Naive thymus-derived CD4-positive, alpha-beta T cell (primary cell): Measurements from ENCODE around the gene MACC1. TPM values are rescaled to one million over a fixed set of nuclear protein-coding genes. Genes with fewer than 3 reads are reported as not detected.

Experiments used
- ATAC-seq: fragments of 150-1000 bp; cut with Tn5 transposase; 2 replicates; pipeline ENCODE4 v1.10.0; 2021; ENCODE audit warnings: mild to moderate bottlenecking, moderate library complexity
- CTCF ChIA-PET: fragments of 350-600 bp; sonication (Branson Sonifier 250); formaldehyde crosslinking; loops from one replicate; lab custom pipeline; 2021; ENCODE audit warnings: antibody characterized with exemption; lab: Charles Lee
- POLR2A ChIA-PET: fragments of 350-600 bp; sonication (Branson Sonifier 250); formaldehyde crosslinking; loops from one replicate; lab custom pipeline; 2021; ENCODE audit warnings: antibody characterized with exemption, inconsistent platforms; lab: Charles Lee
- DNase-seq, 9 donors: peaks; one replicate each; pipeline versions ENCODE4 v3.0.0 to v3.0.0-alpha.2; 2020 to 2022; ENCODE audit warnings: mixed read lengths in 1 of 9
- H3K27ac ChIP-seq: one replicate; pipeline ENCODE4 v1.7.0; 2013; ENCODE audit warnings: mild to moderate bottlenecking, low read depth, low read length, moderate library complexity
- H3K27me3 ChIP-seq, 2 donors: one replicate each; pipeline ENCODE4 v1.7.0; 2013; ENCODE audit warnings: low read length in 2 of 2, mild to moderate bottlenecking in 2 of 2, moderate library complexity in 2 of 2; ENCODE audit not compliant: control insufficient read depth in 2 of 2, insufficient read depth in 2 of 2
- H3K36me3 ChIP-seq, 3 experiments: 1 replicate in 2 of 3; 2 replicates in 1 of 3; pipeline ENCODE4 v1.7.0; 2013; ENCODE audit warnings: low read length in 3 of 3, mild to moderate bottlenecking in 3 of 3, moderate library complexity in 1 of 3; ENCODE audit not compliant: insufficient read depth in 3 of 3, control insufficient read depth in 2 of 3
- H3K4me1 ChIP-seq, 2 donors: one replicate each; pipeline ENCODE4 v1.7.0; 2013; ENCODE audit warnings: low read length in 2 of 2, mild to moderate bottlenecking in 2 of 2, moderate library complexity in 1 of 2; ENCODE audit not compliant: control insufficient read depth in 2 of 2, insufficient read depth in 2 of 2
- H3K4me3 ChIP-seq: 2 replicates; pipeline ENCODE4 v1.7.0; 2013; ENCODE audit warnings: mild to moderate bottlenecking, low read length
- H3K9me3 ChIP-seq, 3 experiments: 1 replicate in 2 of 3; 2 replicates in 1 of 3; pipeline ENCODE4 v1.7.0; 2013; ENCODE audit warnings: low read length in 3 of 3; ENCODE audit not compliant: control insufficient read depth in 2 of 3
- H3K27ac Mint-ChIP-seq, 9 donors: one replicate each; pipeline ENCODE4 v1.8.0; 2020 to 2022; ENCODE audit warnings: mixed read lengths in 9 of 9, mild to moderate bottlenecking in 8 of 9, moderate library complexity in 5 of 9, inconsistent platforms in 2 of 9
- H3K27me3 Mint-ChIP-seq, 5 donors: one replicate each; pipeline ENCODE4 v1.8.0; 2021 to 2022; ENCODE audit warnings: mixed read lengths in 5 of 5, mild to moderate bottlenecking in 1 of 5
- H3K36me3 Mint-ChIP-seq, 5 donors: one replicate each; pipeline ENCODE4 v1.8.0; 2020 to 2022; ENCODE audit warnings: mixed read lengths in 5 of 5, mild to moderate bottlenecking in 3 of 5, inconsistent platforms in 1 of 5
- H3K4me1 Mint-ChIP-seq, 7 donors: one replicate each; pipeline ENCODE4 v1.8.0; 2020 to 2022; ENCODE audit warnings: mixed read lengths in 7 of 7, mild to moderate bottlenecking in 3 of 7, inconsistent platforms in 1 of 7
- H3K4me3 Mint-ChIP-seq, 10 donors: one replicate each; pipeline ENCODE4 v1.8.0; 2020 to 2022; ENCODE audit warnings: mild to moderate bottlenecking in 10 of 10, mixed read lengths in 10 of 10, moderate library complexity in 6 of 10, inconsistent platforms in 2 of 10
- H3K9me3 Mint-ChIP-seq, 11 donors: one replicate each; pipeline ENCODE4 v1.8.0; 2020 to 2022; ENCODE audit warnings: mixed read lengths in 11 of 11, mild to moderate bottlenecking in 4 of 11, inconsistent platforms in 1 of 11, moderate library complexity in 1 of 11
- intact Hi-C, 2 donors: fragments of 100-400 bp; cut with micrococcal nuclease; formaldehyde crosslinking; loops; one replicate each; pipeline ENCODE4 v1.15.1; 2023
- polyA plus RNA-seq, 2 donors: library from polyadenylated mRNA; unstranded; fragments of 300-500 nt; fragmentation: Illumina TruSeq; gene quantifications; one replicate each; pipeline ENCODE4 v1.2.3, GENCODE V29; 2021
- total RNA-seq, 6 experiments: library from RNA in 5 of 6; stranded (reverse) in 5 of 6; gene quantifications; 1 replicate in 5 of 6; 2 replicates in 1 of 6; pipeline ENCODE4 v1.2.3 and lab custom pipeline; 2021 to 2026

MACC1 gene
- total and polyA plus RNA-seq, 7 experiments from 2014 or later = 0.03 to 0.24 (median 0.13) TPM

- no peak for DNase-seq
- Histone ChIP-seq H3K9me3 (no peaks in the 10 kb centered on the region), H3K4me3 (no peak overlapping the region), H3K36me3 (no peaks in the 10 kb centered on the region), H3K4me1 (no peaks in the 10 kb centered on the region), H3K27ac (no peak overlapping the region), H3K27me3 (no peaks in the 10 kb centered on the region)
- H3K9me3 Mint-ChIP-seq = peaks cover 0 to 8% (median 0%) of the 10 kb centered on the region in 11 donors
- H3K4me3 Mint-ChIP-seq = no peak overlapping the region
- H3K27me3 Mint-ChIP-seq = no peaks in the 10 kb centered on the region
- H3K27ac Mint-ChIP-seq = no peak overlapping the region
- ChIA-PET CTCF (no interaction called here), POLR2A (no interaction called here)
- H3K36me3 Mint-ChIP-seq = no peaks in the 10 kb centered on the region
- intact Hi-C loops = no loop called here
- peak; percentile 56 for ATAC-seq
- peaks cover 0 to 7% (median 3%) of the 10 kb centered on the region in 7 donors for H3K4me1 Mint-ChIP-seq
Observed at GRCh38 chr7:20200971-20201370, 16.2 kb downstream of the MACC1 start.

- no peak overlapping the region for H3K4me3 Mint-ChIP-seq
Observed at GRCh38 chr7:20200361-20200760, 16.8 kb downstream of the MACC1 start.

DNA sequence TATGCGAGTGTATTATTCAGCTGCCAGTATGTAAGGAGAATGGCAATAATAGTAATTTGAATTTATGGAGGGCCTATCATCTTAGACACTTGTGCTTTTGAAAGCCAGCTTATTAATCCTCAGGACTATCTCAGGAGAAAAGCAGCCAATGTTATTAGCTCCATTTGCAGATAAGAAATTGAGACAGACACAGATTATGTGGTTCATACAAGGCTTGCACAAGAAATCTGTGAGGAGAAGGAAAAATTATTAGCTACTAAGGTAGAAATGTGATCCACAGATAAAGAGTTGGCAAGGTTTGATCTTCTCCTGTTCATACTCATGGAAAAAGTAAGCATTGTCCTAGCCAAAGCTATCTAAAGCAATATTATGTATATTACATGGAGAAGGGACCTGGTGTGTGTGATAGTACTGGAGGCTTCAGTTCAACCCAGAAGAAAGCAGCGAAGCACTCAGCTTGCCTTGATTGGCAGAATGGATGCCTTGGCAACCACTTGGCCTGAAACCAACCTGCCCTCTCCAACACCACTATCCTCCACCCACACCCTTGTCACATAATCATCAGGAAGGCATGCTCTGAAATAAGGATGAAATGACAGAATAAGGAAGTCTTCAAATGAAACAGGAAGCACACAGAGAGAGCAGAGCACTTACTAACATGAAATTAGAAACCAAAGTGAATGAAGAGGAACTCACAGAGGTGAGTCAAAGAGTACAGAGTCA, 18.0 kb downstream of the MACC1 start:
- no peaks in the 10 kb centered on the region for H3K4me1 ChIP-seq
- Mint-ChIP-seq H3K36me3 (no peaks in the 10 kb centered on the region), H3K4me1 (peaks cover 0 to 7% (median 3%) of the 10 kb centered on the region in 7 donors), H3K4me3 (peak overlapping the region in 1 of 10 donors; percentile 13), H3K27ac (no peak overlapping the region), H3K9me3 (peaks cover 0 to 3% (median 0%) of the 10 kb centered on the region in 11 donors), H3K27me3 (no peaks in the 10 kb centered on the region)
- no peak overlapping the region for H3K4me3 ChIP-seq
- H3K9me3 ChIP-seq = no peaks in the 10 kb centered on the region
- intact Hi-C loops = no loop called here
- H3K27me3 ChIP-seq = no peaks in the 10 kb centered on the region
- CTCF ChIA-PET = no interaction called here
- ATAC-seq (peak; percentile 87), DNase-seq (no peak)
- no peak overlapping the region for H3K27ac ChIP-seq
- no peaks in the 10 kb centered on the region for H3K36me3 ChIP-seq
- POLR2A ChIA-PET = no interaction called here

More at GRCh38 chr7:20200361-20200760, 16.8 kb downstream of the MACC1 start:
- Mint-ChIP-seq H3K9me3 (peaks cover 0 to 3% (median 0%) of the 10 kb centered on the region in 11 donors), H3K36me3 (no peaks in the 10 kb centered on the region), H3K27ac (no peak overlapping the region), H3K4me1 (peaks cover 0 to 7% (median 3%) of the 10 kb centered on the region in 7 donors), H3K27me3 (no peaks in the 10 kb centered on the region)
- Histone ChIP-seq H3K4me3 (no peak overlapping the region), H3K27me3 (no peaks in the 10 kb centered on the region), H3K4me1 (no peaks in the 10 kb centered on the region), H3K27ac (no peak overlapping the region), H3K36me3 (no peaks in the 10 kb centered on the region), H3K9me3 (no peaks in the 10 kb centered on the region)
- DNase-seq (no peak), ATAC-seq (peak; percentile 25)
- intact Hi-C loops = no loop called here
- ChIA-PET POLR2A (no interaction called here), CTCF (no interaction called here)

DNA sequence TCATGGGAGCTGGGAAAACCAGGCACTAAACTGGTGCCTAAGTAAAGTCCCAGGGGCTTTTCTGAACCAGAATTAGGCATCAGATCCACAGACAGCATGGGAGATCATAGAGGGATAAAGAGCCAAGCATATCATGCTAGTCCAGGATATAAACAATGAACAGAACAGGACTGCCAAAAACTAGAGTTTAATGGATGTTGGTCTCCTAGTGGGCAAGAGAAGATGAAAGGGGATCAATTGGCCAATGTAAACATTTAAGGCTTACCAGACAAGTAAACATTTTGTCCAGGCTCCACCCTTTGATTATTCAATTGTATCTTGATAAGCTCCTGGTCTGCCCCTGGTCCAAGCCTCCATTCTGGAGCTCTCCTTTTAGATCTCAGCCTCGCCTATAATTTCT, 18.9 kb downstream of the MACC1 start:
- Mint-ChIP-seq H3K4me1 (peaks cover 0 to 7% (median 3%) of the 10 kb centered on the region in 7 donors), H3K4me3 (no peak overlapping the region), H3K36me3 (no peaks in the 10 kb centered on the region), H3K27ac (peak overlapping the region in 1 of 9 donors; percentile 65), H3K27me3 (no peaks in the 10 kb centered on the region), H3K9me3 (peaks cover 0 to 3% (median 0%) of the 10 kb centered on the region in 11 donors)
- ATAC-seq (no peak), DNase-seq (no peak)
- ChIA-PET CTCF (no interaction called here), POLR2A (no interaction called here)
- H3K9me3 ChIP-seq = no peaks in the 10 kb centered on the region
- no peak overlapping the region for H3K4me3 ChIP-seq
- H3K27ac ChIP-seq = no peak overlapping the region
- H3K36me3 ChIP-seq = no peaks in the 10 kb centered on the region
- intact Hi-C loops = no loop called here
- H3K27me3 ChIP-seq = no peaks in the 10 kb centered on the region
- no peaks in the 10 kb centered on the region for H3K4me1 ChIP-seq

GRCh38 chr7:20197837-20198236, 19.3 kb downstream of the MACC1 start:
- no peak overlapping the region for H3K27ac ChIP-seq
- ChIA-PET POLR2A (no interaction called here), CTCF (no interaction called here)
- Mint-ChIP-seq H3K36me3 (no peaks in the 10 kb centered on the region), H3K27me3 (no peaks in the 10 kb centered on the region), H3K4me1 (peaks cover 0 to 7% (median 3%) of the 10 kb centered on the region in 7 donors), H3K27ac (peak overlapping the region in 1 of 9 donors; percentile 65), H3K4me3 (no peak overlapping the region), H3K9me3 (peaks cover 0 to 3% (median 0%) of the 10 kb centered on the region in 11 donors)
- H3K4me1 ChIP-seq = no peaks in the 10 kb centered on the region
- intact Hi-C loops = no loop called here
- no peaks in the 10 kb centered on the region for H3K36me3 ChIP-seq
- no peaks in the 10 kb centered on the region for H3K9me3 ChIP-seq
- no peaks in the 10 kb centered on the region for H3K27me3 ChIP-seq
- DNase-seq = no peak
- no peak for ATAC-seq
- no peak overlapping the region for H3K4me3 ChIP-seq

DNA sequence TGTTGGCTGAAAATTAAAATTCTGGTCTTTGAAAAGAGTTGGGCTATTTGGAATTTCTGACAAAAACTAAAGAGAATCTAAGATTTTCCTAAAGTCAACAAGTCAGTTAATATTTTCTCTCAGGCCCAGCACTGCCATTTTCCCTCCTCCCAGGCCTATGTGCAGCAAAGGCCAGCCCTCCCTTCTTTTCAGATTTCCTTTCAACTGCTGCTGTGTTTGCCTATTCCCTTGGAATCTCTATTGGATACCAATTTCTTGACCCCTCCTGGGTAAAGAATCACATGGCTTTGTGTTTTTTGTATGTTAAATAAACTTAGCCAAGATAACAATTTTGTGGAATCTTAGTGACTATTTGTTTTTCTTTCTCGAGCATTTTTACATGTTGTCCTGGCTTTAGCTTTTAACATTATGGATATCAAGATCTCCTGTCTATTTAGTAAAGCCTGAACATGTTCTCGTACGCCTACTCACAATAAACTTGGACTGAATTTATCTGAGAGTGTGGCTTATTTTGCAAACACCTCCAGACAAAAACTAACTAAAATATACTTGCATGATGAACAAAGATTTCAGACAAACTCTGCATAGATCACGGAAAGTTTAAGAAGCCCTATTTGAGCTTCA, 19.9 kb downstream of the MACC1 start:
- ChIA-PET CTCF (no interaction called here), POLR2A (no interaction called here)
- H3K9me3 Mint-ChIP-seq = peaks cover 0 to 3% (median 0%) of the 10 kb centered on the region in 11 donors
- no peaks in the 10 kb centered on the region for H3K27me3 Mint-ChIP-seq
- H3K4me1 ChIP-seq = no peaks in the 10 kb centered on the region
- H3K36me3 ChIP-seq = no peaks in the 10 kb centered on the region
- DNase-seq = no peak
- no peaks in the 10 kb centered on the region for H3K36me3 Mint-ChIP-seq
- H3K27ac Mint-ChIP-seq = no peak overlapping the region
- H3K9me3 ChIP-seq = no peaks in the 10 kb centered on the region
- no peak overlapping the region for H3K27ac ChIP-seq
- H3K27me3 ChIP-seq = no peaks in the 10 kb centered on the region
- no peak for ATAC-seq
- no peak overlapping the region for H3K4me3 ChIP-seq
- H3K4me3 Mint-ChIP-seq = no peak overlapping the region
- intact Hi-C loops = no loop called here
- H3K4me1 Mint-ChIP-seq = peaks cover 0 to 7% (median 3%) of the 10 kb centered on the region in 7 donors
